Measurements from ENCODE around the gene PDSS2.

GRCh38 chr6:107205058-107205998 lies 254.0 kb downstream of the PDSS2 start:
- TF ChIP-seq CTCF (IDR thresholded peaks at IDR 0.05; ENCODE audit: low read depth, low read length, poor library complexity, severe bottlenecking) (no peak), EZH2phosphoT487 (IDR thresholded peaks at IDR 0.05; ENCODE audit: borderline replicate concordance, low read length) (no peak)

All from DOHH2 (cell line).